Brain microvascular endothelial cell (primary cell): ENCODE measurements around the gene HPS1.

Experiments
- DNase-seq: peaks from one replicate; pipeline ENCODE4 v3.0.0-alpha.2; 2020
- H3K27ac ChIP-seq: fragments of 250-450 bp; sonication (Bioruptor Pico); 2 replicates; pipeline ENCODE4 v1.5.1; 2020; ENCODE audit warnings: mild to moderate bottlenecking, moderate library complexity
- H3K27me3 ChIP-seq: fragments of 250-450 bp; sonication (Bioruptor Pico); replicated peaks from 2 replicates; pipeline ENCODE4 v1.5.1; 2020; ENCODE audit warnings: mild to moderate bottlenecking
- H3K36me3 ChIP-seq: fragments of 250-450 bp; sonication (Bioruptor Pico); replicated peaks from 2 replicates; pipeline ENCODE4 v1.5.1; 2020; ENCODE audit warnings: mild to moderate bottlenecking
- H3K4me3 ChIP-seq: 2 replicates; pipeline ENCODE4 v1.5.1; 2011; ENCODE audit warnings: low read depth, mild to moderate bottlenecking, control low read depth, low read length, moderate library complexity
- CTCF ChIP-seq: IDR thresholded peaks from 2 replicates; pipeline ENCODE4 v1.5.1; 2011; ENCODE audit warnings: low read depth, mild to moderate bottlenecking, moderate library complexity, low read length, control low read depth, inconsistent platforms; ENCODE audit errors: missing control alignments
- in situ Hi-C: cut with HindIII; loops from 2 replicates; pipeline ENCODE4 v1.10.0; 2017; ENCODE audit warnings: low sequenced_read_pairs, low pct_ligation_motif_present

Gene HPS1

GRCh38 chr10:98461500-98461842 is 14.7 kb upstream of the HPS1 start:
- no peak for DNase-seq
- TF ChIP-seq CTCF: no peak
- in situ Hi-C loops: no loop called here
- peak overlapping the region; percentile 76 for H3K27ac ChIP-seq
- H3K27me3 ChIP-seq: no peaks in the 10 kb centered on the region
- no peaks in the 10 kb centered on the region for H3K36me3 ChIP-seq
- no peak overlapping the region for H3K4me3 ChIP-seq

- no peaks in the 10 kb centered on the region for H3K36me3 ChIP-seq
- H3K27me3 ChIP-seq: no peaks in the 10 kb centered on the region
- peak overlapping the region; percentile 76 for H3K27ac ChIP-seq
- DNase-seq: peak; percentile 93
- in situ Hi-C loops: no loop called here
- TF ChIP-seq CTCF: no peak
- H3K4me3 ChIP-seq: no peak overlapping the region
Observed at GRCh38 chr10:98460837-98461499, 14.2 kb upstream of the HPS1 start.

GRCh38 chr10:98458809-98459784 is 12.4 kb upstream of the HPS1 start:
- no peak for DNase-seq
- H3K27ac ChIP-seq: no peak overlapping the region
- no peaks in the 10 kb centered on the region for H3K27me3 ChIP-seq
- H3K4me3 ChIP-seq: no peak overlapping the region
- TF ChIP-seq CTCF: no peak
- no peaks in the 10 kb centered on the region for H3K36me3 ChIP-seq
- in situ Hi-C loops: no loop called here

DNA sequence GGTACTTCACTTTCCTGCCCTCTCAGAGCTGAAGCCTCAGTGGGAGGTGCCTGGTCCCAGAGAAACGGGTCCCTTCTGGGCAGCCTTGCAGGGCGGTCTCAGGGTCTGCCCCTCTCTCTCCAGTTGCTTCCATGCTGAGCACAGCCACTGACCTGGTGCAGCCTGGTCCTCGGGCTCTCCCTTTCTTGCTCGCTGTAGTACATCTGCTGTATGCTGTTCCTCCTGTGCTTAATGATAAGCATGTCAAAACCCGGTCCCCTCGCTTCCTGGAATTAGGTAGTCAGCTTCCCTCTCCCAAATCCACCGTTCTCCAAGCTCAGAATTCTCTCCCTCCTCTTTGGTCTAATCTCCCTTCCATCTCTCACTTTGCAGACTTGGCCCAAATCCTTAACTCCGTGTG is 11.0 kb upstream of the HPS1 start:
- Histone ChIP-seq H3K27ac (no peak overlapping the region), H3K4me3 (no peak overlapping the region), H3K27me3 (no peaks in the 10 kb centered on the region), H3K36me3 (no peaks in the 10 kb centered on the region)
- in situ Hi-C loops: no loop called here
- DNase-seq: no peak
- TF ChIP-seq CTCF: no peak

GRCh38 chr10:98456686-98457482 is 10.1 kb upstream of the HPS1 start:
- no peak for DNase-seq
- H3K27me3 ChIP-seq: no peaks in the 10 kb centered on the region
- no peaks in the 10 kb centered on the region for H3K36me3 ChIP-seq
- H3K4me3 ChIP-seq: no peak overlapping the region
- no peak overlapping the region for H3K27ac ChIP-seq
- TF ChIP-seq CTCF: no peak
- in situ Hi-C loops: no loop called here
